K562 (cell line): ENCODE measurements around the gene GUCY2C. TPM values are rescaled to one million over a fixed set of nuclear protein-coding genes. Genes with fewer than 3 reads are reported as not detected.

Source experiments
- ATAC-seq: fragments of 200-7000 bp; cut with Tn5 transposase; 3 replicates; pipeline ENCODE4 v1.9.1; 2020; ENCODE audit warnings: moderate library complexity
- BruUV-seq: library from RNA; stranded (reverse); fragments of 400-500 nt; replicated peaks from 2 replicates; lab custom pipeline; 2021; lab: Mats Ljungman, UMichigan
- CTCF ChIA-PET: fragments of 300-600 bp; formaldehyde crosslinking; extraction: SDS; loops from one replicate; lab custom pipeline; 2021; ENCODE audit warnings: low intra/inter-chr PET ratio; lab: Yijun Ruan, JAX
- POLR2A ChIA-PET: fragments of 300-600, 350-650 bp; sonication (Branson Sonifier 250); formaldehyde crosslinking; extraction: SDS; loops from one replicate; lab custom pipeline; 2021; ENCODE audit warnings: antibody characterized with exemption, inconsistent platforms; lab: Yijun Ruan, JAX
- DNase-seq, 4 experiments: peaks; one replicate each; pipeline versions ENCODE4 v3.0.0 to v3.0.0-alpha.2; 2011 to 2018; ENCODE audit warnings: low spot score in 3 of 4, mixed read lengths in 3 of 4; ENCODE audit errors: extremely low read depth in 1 of 4
- FAIRE-seq: peaks from 2 replicates; lab custom pipeline; 2011; peaks lifted over from hg19 to GRCh38; lab: Jason Lieb, UNC
- H2AFZ ChIP-seq: 2 replicates; pipeline ENCODE4 v1.6.0; 2011; ENCODE audit warnings: low read depth, low read length, control low read depth, inconsistent platforms
- H3K27ac ChIP-seq: fragments of 200-600 bp; 3 replicates; pipeline ENCODE4 v1.8.0; 2011; ENCODE audit warnings: low read depth, mild to moderate bottlenecking, control low read depth, inconsistent platforms, low read length, moderate library complexity, mixed read lengths; ENCODE audit errors: extremely low read depth
- H3K27me3 ChIP-seq, 2 experiments: fragments of 300-600 bp in 1 of 2; 2 replicates in 1 of 2; 3 replicates in 1 of 2; pipeline versions ENCODE4 v1.6.0 to v1.8.0; 2011; ENCODE audit warnings: inconsistent platforms in 2 of 2, low read length in 2 of 2, mild to moderate bottlenecking in 1 of 2, mixed read lengths in 1 of 2, moderate library complexity in 1 of 2; ENCODE audit not compliant: control insufficient read depth in 2 of 2, insufficient read depth in 2 of 2
- H3K36me3 ChIP-seq: fragments of 300-600 bp; 3 replicates; pipeline ENCODE4 v1.8.0; 2011; ENCODE audit warnings: mild to moderate bottlenecking, low read length, inconsistent platforms; ENCODE audit not compliant: control insufficient read depth, insufficient read depth
- H3K4me1 ChIP-seq, 2 experiments: fragments of 200-600 bp in 1 of 2; replicated peaks in 1 of 2; 2 replicates in 1 of 2; 3 replicates in 1 of 2; pipeline versions ENCODE4 v1.5.1 to v1.8.0; 2011; ENCODE audit warnings: inconsistent platforms in 2 of 2, low read length in 2 of 2, mild to moderate bottlenecking in 1 of 2, mixed read lengths in 1 of 2, moderate library complexity in 1 of 2; ENCODE audit not compliant: control insufficient read depth in 2 of 2, insufficient read depth in 2 of 2
- H3K4me2 ChIP-seq: 2 replicates; pipeline ENCODE4 v1.6.1; 2011; ENCODE audit warnings: low read length, control low read depth, inconsistent platforms, mixed read lengths; ENCODE audit not compliant: insufficient read depth
- H3K4me3 ChIP-seq: fragments of 200-600 bp; sonication (generic), shearing (Covaris generic); 2 replicates; pipeline ENCODE4 v1.5.1; 2016; ENCODE audit warnings: control low read depth, inconsistent platforms
- H3K79me2 ChIP-seq: fragments of 200-600 bp; 3 replicates; pipeline ENCODE4 v1.8.0; 2011; ENCODE audit warnings: low read length, inconsistent platforms; ENCODE audit not compliant: control insufficient read depth, insufficient read depth
- H3K9ac ChIP-seq, 2 experiments: 2 replicates each; pipeline versions ENCODE4 v1.6.0 to v1.6.1; 2011; ENCODE audit warnings: low read depth in 2 of 2, low read length in 2 of 2, control low read depth in 1 of 2, inconsistent platforms in 1 of 2, mild to moderate bottlenecking in 1 of 2, mixed read lengths in 1 of 2; ENCODE audit not compliant: insufficient read depth in 1 of 2
- H3K9me1 ChIP-seq: one replicate; pipeline ENCODE4 v1.6.0; 2011; ENCODE audit warnings: inconsistent platforms, mild to moderate bottlenecking, low read length, moderate library complexity; ENCODE audit not compliant: control insufficient read depth, insufficient read depth
- H3K9me3 ChIP-seq: replicated peaks from 2 replicates; pipeline ENCODE4 v1.5.1; 2011; ENCODE audit warnings: low read depth, low read length, inconsistent platforms; ENCODE audit not compliant: control insufficient read depth, insufficient read depth
- H4K20me1 ChIP-seq: replicated peaks from 2 replicates; pipeline ENCODE4 v1.6.1; 2011; ENCODE audit warnings: low read length, inconsistent platforms, mixed read lengths; ENCODE audit not compliant: control insufficient read depth, insufficient read depth
- ELK1 ChIP-seq: sonication (generic); formaldehyde crosslinking; IDR thresholded peaks from 2 replicates; pipeline ENCODE4 v1.8.1; 2022; ENCODE audit warnings: missing genetic modification reagents
- EWSR1 ChIP-seq: fragments of 450-650 bp; IDR thresholded peaks from 2 replicates; pipeline ENCODE4 v1.6.1; 2018; ENCODE audit warnings: borderline replicate concordance, mild to moderate bottlenecking, low read depth, moderate library complexity; ENCODE audit not compliant: partially characterized antibody
- FOSL1 ChIP-seq: fragments of 200-800 bp; sonication (Bioruptor generic); conservative IDR thresholded peaks from 2 replicates; pipeline ENCODE4 v1.6.1; 2016; ENCODE audit warnings: missing genetic modification characterization, missing compliant biosample characterization
- HNRNPK ChIP-seq: fragments of 200-400 bp; formaldehyde crosslinking; IDR thresholded peaks from one replicate; pipeline ENCODE4 v1.6.1; 2018; ENCODE audit warnings: mild to moderate bottlenecking, low read depth, low read length; ENCODE audit not compliant: poor library complexity, severe bottlenecking
- MECOM ChIP-seq: fragments of 250-450 bp; sonication (Bioruptor Pico); IDR thresholded peaks from 2 replicates; pipeline ENCODE4 v1.8.0; 2022; ENCODE audit warnings: inconsistent platforms
- TCFL5 ChIP-seq: fragments of 250-450 bp; sonication (Bioruptor Pico); conservative IDR thresholded peaks from 2 replicates; pipeline ENCODE4 v1.6.1; 2021; ENCODE audit warnings: mild to moderate bottlenecking, moderate library complexity, matching md5 sums
- ZC3H4 ChIP-seq: sonication (generic); formaldehyde crosslinking; IDR thresholded peaks from 2 replicates; pipeline ENCODE4 v1.9.0; 2021; ENCODE audit warnings: missing genetic modification reagents, borderline replicate concordance
- ZNF511 ChIP-seq: sonication (generic); formaldehyde crosslinking; IDR thresholded peaks from 2 replicates; pipeline ENCODE4 v1.8.0; 2022; ENCODE audit warnings: mild to moderate bottlenecking, missing genetic modification reagents
- ZNF551 ChIP-seq: fragments of 250-450 bp; sonication (Bioruptor Pico); IDR thresholded peaks from 2 replicates; pipeline ENCODE4 v1.5.0; 2021; ENCODE audit warnings: mild to moderate bottlenecking, moderate library complexity
- ZNF644 ChIP-seq: fragments of 200-800 bp; sonication (Bioruptor generic); IDR thresholded peaks from 2 replicates; pipeline ENCODE4 v1.6.1; 2016; ENCODE audit warnings: low read depth, missing genetic modification characterization, missing compliant biosample characterization
- WGBS: fragments of 100-300 bp; shearing (Covaris generic); methylation state at CpG from one replicate; pipeline ENCODE4 v1.1.6; 2016; ENCODE audit warnings: low coverage, mixed read lengths; ENCODE audit not compliant: insufficient coverage; ENCODE audit errors: missing lambda C conversion rate; 5-methylcytosine and 5-hydroxymethylcytosine counted together
- in situ Hi-C: fragments of 300-500 bp; cut with MboI; formaldehyde crosslinking; loops from 4 replicates; pipeline ENCODE4 v1.15.0; 2018; ENCODE audit warnings: inconsistent platforms, mixed read lengths
- intact Hi-C: fragments of 100-400 bp; cut with micrococcal nuclease; formaldehyde crosslinking; loops from 2 replicates; pipeline ENCODE4 v1.14.2; 2022
- polyA plus RNA-seq, 8 experiments: library from polyadenylated mRNA; depleted of rRNA in 4 of 8; stranded (reverse) in 5 of 8; unstranded in 3 of 8; fragments of >200 nt; fragmentation: Nextera tagmentation in 2 of 8; fragmentation: Illumina TruSeq in 1 of 8; extraction: Ambion mirVana in 2 of 8; extraction: Trizol in 1 of 8; gene quantifications; 2 replicates each; pipeline versions ENCODE4 v1.2.1 to v1.2.3, GENCODE V29; 2011 to 2014; ENCODE audit warnings: inconsistent platforms in 1 of 8, missing spikeins in 1 of 8
- total RNA-seq, 7 experiments: library from RNA; depleted of rRNA in 6 of 7; stranded (reverse); fragments of >200 nt in 6 of 7; fragmentation: Illumina TruSeq in 2 of 7; extraction: Trizol in 2 of 7; gene quantifications; 2 replicates each; pipeline versions ENCODE4 v1.2.1 to v1.2.3, GENCODE V29; 2011 to 2021; ENCODE audit warnings: low replicate concordance in 1 of 7

Gene GUCY2C
- total and polyA plus RNA-seq, 9 of the 15 experiments (the other 6 are each of a cell fraction or from before 2014, with no cell fraction given): 0.01 to 0.05 (median 0.04) TPM; not detected in 6

DNA sequence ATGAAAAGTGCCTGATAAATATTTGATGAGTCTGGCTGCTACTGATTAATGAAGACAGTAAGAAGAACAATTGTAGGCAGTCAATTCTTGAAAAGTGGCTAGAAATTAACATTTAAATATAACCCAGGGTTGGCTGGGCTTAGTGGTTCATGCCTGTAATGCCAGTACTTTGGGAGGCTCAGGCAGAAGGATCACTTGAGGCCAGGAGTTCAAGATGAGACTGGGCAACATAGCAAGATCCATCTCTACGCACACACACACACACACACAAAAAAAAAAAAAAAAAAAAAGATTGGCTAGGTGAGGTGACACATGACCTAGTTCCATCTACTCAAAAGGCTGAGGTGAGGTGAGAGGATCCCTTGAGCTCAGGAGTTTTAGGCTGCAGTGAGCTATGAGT is 120.8 kb downstream of the GUCY2C start:
- no peak for TF ChIP-seq FOSL1 (tag)
- TF ChIP-seq ZC3H4 (CRISPR knock-in tag): no peak
- no peak for TF ChIP-seq ZNF511
- TF ChIP-seq ZNF644 (tag): no peak
- no peak for TF ChIP-seq MECOM
- TF ChIP-seq HNRNPK: no peak
- no peak for TF ChIP-seq ELK1
- TF ChIP-seq TCFL5 (CRISPR knock-in tag): no peak
- TF ChIP-seq ZNF551 (CRISPR knock-in tag): no peak
- no peak for TF ChIP-seq EWSR1
- H3K4me1 ChIP-seq: no peaks in the 10 kb centered on the region
- H3K4me3 ChIP-seq: no peak overlapping the region
- no peaks in the 10 kb centered on the region for H4K20me1 ChIP-seq
- no peak overlapping the region for H2AFZ ChIP-seq
- ChIA-PET POLR2A (no interaction called here), CTCF (no interaction called here)
- no peak overlapping the region for H3K9ac ChIP-seq
- ATAC-seq (no peak), DNase-seq (no peak), FAIRE-seq (no peak)
- intact Hi-C loops: no loop called here
- H3K36me3 ChIP-seq: no peaks in the 10 kb centered on the region
- H3K27ac ChIP-seq: no peak overlapping the region
- H3K4me2 ChIP-seq: no peak overlapping the region
- no CpG with 5 or more reads among the region's 1 CpG for WGBS
- in situ Hi-C loops: no loop called here
- no peaks in the 10 kb centered on the region for H3K27me3 ChIP-seq
- no peaks in the 10 kb centered on the region for H3K9me3 ChIP-seq
- H3K79me2 ChIP-seq: no peaks in the 10 kb centered on the region
- H3K9me1 ChIP-seq: no peaks in the 10 kb centered on the region
- BruUV-seq: no TSS peak
